Stimulated activated naive CD4-positive, alpha-beta T cell treated with Interleukin-2 at 50 U/mL for 16 hours (primary cell): ENCODE results near the gene ATP6V0E2.

Experiments used
- DNase-seq: peaks from one replicate; lab custom pipeline; 2025; lab: John Stamatoyannopoulos, UW

The ATP6V0E2 gene

GRCh38 chr7:149838992-149839408 lies 34.8 kb upstream of the ATP6V0E2 start:
- DNase-seq, result no peak

DNA sequence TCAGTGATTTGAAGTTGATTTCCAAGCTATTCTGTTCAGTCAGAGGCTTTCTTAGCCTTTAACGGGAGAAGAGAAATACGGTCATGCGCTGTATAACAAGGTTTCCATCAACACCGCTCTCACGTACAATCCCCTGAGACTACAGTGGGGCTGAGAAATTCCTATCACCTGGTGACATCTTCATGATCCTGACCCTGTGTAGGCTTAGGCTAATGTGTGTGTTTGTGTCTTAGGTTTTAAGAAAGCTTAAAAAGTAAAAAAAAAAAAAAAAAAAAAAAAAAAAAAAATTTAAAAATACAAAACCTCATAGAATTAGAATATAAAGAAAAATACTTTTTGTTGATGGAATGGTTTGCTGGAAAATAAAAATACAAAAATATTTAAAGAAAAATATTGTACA lies 33.8 kb upstream of the ATP6V0E2 start:
- DNase-seq, result no peak

DNA sequence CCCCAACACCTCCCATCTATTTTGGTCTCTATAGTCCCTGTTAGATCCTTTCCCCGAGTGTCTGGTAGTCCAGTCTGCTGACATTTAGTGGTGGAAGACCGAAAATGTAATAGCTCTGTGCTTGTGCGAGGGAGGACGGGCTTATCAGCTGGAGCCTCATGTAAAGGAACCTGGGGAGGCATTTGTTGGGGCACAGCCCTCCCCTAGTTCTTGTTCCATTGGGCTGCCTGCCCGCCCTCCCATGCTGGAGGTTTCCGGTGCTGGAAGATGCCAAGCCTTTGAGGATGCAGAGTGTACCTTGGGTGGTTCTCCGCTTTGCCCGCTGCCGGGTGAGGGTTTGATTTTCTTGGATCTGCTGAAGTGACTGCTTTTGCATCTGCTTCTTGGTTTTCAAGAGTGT lies 30.2 kb upstream of the ATP6V0E2 start:
- no peak for DNase-seq

GRCh38 chr7:149844445-149844844 lies 29.3 kb upstream of the ATP6V0E2 start:
- DNase-seq, result no peak

GRCh38 chr7:149845257-149845980 lies 28.4 kb upstream of the ATP6V0E2 start:
- DNase-seq, result no peak

DNA sequence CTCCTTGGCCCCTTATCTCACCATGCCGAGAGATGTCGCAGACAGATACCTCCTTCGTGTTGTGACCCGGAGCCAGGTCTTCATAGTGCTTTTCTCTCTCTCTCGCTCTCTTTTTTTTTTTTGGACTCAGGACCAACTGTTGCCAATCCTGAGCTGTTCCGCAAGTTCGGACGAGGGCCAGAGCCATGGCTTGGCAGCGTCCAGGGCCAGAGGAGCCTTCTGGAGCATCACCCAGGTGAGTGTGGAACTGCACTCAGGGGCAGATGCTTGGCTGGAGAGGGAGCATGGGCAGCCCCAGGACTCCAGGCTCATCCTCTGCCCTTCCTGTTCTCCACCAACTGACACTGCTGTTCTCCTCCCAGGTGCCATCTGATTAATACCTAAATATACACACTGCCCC lies 27.7 kb upstream of the ATP6V0E2 start:
- no peak for DNase-seq

GRCh38 chr7:149846436-149847046 lies 27.2 kb upstream of the ATP6V0E2 start:
- no peak for DNase-seq

GRCh38 chr7:149849174-149849573 lies 24.6 kb upstream of the ATP6V0E2 start:
- no peak for DNase-seq

- DNase-seq, result no peak
Measured at GRCh38 chr7:149850007-149850594, 23.7 kb upstream of the ATP6V0E2 start.

- no peak for DNase-seq
Measured at GRCh38 chr7:149850716-149851115, 23.1 kb upstream of the ATP6V0E2 start.

GRCh38 chr7:149851449-149851848 lies 22.3 kb upstream of the ATP6V0E2 start:
- no peak for DNase-seq

GRCh38 chr7:149853157-149853556 lies 20.6 kb upstream of the ATP6V0E2 start:
- DNase-seq, result no peak

DNA sequence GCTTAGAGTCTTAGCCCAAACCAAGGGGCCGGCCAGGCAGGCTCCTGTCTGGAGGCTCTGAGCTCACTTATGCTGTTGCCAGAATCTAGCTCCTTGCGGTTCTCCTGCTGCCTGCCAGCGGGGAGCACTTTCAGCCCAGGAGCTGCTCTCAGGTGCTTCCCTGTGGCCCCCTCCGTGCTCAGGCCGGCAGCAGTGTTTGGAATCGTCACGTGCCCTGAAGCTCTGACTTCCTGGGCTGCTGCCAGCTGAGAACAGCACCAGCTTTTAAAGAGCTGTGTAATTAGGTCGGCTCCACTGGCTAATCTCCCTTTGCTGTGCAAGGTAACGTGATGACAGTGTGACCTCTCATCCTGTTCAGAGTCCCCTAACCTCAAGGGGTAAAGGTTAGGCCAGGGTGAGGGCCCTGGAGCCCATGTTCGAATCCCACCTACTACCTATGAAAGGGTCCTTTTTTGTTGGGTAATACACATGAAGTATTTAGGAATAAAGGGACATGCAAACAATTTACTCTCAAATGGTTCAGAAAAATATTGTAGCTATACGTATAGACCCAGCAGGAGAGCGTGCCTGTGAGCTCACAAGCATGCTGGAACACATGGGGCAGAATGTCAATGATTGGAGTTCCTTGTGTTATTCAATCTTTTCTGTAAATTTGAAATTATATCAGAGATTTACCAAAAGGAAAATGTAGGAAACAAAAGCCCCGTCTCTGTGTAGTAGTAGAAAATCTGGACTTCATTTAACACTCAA lies 19.0 kb upstream of the ATP6V0E2 start:
- no peak for DNase-seq

DNA sequence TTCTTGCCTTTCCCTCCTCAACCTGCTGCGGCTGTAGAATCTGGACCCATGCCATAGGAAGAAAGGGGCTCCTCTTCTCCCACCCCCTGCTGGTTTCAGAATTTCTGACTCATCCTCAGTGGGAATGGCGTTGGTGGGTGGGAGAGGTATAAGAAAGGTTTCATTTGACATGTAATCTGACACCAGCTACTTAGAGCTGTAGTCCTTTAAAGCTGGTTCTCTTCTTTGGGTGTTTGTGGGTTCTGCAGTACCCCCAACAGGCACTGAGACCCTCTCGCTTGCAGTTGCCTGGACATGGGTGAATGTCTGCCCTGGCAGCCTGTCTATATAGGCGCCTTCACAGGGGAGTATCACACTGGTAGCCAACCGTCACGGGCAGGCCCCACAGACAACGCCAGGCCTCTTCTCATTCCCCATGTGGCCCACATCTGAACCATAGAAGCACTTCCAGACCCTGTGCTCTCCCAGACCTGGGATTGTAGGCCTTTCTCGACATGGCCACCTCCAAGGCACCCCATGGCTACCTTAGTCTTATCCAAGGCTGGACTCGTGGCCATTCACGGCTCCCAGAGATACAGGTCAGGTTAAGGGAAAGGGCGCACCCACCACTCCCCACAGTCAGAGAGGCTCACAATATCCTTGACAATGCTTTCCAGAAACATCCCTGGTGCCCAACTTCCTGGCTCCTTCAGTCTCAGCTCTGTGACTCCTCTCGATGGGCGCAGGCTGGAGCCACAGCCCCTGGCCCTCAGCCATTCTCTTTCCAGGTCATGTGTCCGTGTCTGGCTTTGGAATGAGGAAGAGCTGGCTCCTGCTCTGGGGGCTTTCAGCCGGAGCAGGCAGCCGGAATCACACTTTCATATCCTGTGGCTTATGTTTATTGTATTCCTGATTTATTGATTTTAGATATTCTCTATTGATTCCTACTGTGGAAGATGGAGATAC lies 18.1 kb upstream of the ATP6V0E2 start:
- DNase-seq, result no peak

DNA sequence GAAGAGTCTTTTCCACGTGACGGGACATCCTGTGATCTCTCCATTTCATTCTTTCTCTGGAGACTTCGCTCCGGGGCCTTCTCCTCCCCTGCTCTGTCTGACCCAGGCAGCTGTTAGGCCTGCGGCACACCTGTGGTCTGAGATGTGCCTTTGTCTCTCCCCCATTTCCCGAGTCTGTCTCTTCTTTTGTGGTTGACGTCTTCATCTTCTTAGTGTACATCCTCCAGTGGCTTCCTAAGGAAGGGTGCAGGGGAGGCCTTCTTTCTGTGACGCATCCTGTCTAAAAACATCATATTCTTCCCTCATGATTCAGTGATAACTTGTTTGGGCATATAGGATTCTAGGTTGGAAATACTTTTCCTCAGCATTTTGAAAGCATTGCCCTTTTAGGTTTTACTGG lies 17.2 kb upstream of the ATP6V0E2 start:
- no peak for DNase-seq

DNA sequence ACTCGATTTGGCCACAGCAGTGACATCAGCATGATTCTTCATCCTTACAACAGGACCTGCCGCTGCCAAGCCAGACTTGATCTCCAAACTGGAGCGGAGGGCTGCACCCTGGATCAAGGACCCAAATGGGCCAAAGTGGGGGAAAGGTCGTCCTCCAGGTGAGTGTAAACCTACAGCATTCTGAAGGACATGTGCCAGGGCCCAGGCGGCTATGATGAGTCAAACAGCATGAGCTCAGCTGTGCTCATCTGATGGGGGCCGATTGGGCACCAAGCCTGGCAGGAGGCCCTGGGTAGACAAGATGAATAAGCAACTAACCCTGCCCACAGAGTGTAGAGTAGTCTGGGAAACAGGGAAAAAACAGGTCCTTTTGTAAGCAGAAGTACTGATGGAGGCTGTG lies 14.4 kb upstream of the ATP6V0E2 start:
- DNase-seq, result no peak

GRCh38 chr7:149859876-149860275 lies 13.9 kb upstream of the ATP6V0E2 start:
- DNase-seq, result no peak

DNA sequence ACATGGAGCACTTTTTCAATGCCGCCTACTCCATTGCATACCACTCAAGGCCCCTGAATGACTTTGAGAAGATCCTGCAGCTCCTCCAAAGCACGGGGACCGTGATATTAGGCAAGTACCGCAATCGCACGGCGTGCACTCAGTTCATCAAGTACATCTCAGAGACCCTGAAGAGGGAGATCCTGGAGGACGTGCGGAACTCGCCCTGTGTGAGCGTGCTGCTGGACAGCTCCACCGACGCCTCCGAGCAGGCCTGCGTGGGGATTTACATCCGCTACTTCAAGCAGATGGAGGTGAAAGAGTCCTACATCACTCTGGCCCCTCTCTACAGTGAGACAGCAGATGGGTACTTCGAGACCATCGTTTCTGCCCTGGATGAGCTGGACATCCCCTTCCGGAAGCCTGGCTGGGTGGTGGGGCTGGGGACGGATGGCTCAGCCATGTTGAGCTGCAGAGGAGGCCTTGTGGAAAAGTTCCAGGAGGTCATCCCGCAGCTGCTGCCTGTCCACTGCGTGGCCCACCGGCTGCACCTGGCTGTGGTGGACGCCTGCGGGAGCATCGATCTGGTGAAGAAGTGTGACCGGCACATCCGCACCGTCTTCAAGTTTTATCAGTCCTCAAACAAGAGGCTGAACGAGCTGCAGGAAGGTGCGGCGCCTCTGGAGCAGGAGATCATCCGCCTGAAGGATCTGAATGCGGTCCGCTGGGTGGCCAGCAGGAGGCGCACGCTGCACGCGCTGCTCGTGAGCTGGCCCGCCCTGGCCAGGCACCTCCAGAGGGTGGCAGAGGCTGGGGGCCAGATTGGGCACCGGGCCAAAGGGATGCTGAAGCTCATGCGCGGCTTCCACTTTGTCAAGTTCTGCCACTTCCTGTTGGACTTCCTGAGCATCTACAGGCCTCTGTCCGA lies 12.7 kb upstream of the ATP6V0E2 start:
- no peak for DNase-seq

- no peak for DNase-seq
Measured at GRCh38 chr7:149861728-149862045, 12.1 kb upstream of the ATP6V0E2 start.

- no peak for DNase-seq
Measured at GRCh38 chr7:149862156-149862555, 11.6 kb upstream of the ATP6V0E2 start.

- no peak for DNase-seq
Measured at GRCh38 chr7:149863500-149863899, 10.3 kb upstream of the ATP6V0E2 start.
